SK-N-MC (cell line): Measurements from ENCODE around the gene GREM1.

ENCODE experiments used
- DNase-seq: peaks from one replicate; pipeline ENCODE4 v3.0.0-alpha.2; 2011; ENCODE audit warnings: low read depth, low spot score
- H3K27ac ChIP-seq: fragments of 200-600 bp; sonication (generic); 2 replicates; pipeline ENCODE4 v1.5.1; 2016; ENCODE audit warnings: mixed run types
- H3K36me3 ChIP-seq: fragments of 200-600 bp; sonication (generic); 2 replicates; pipeline ENCODE4 v1.6.1; 2017; ENCODE audit warnings: antibody characterized with exemption, low read length, mixed read lengths; ENCODE audit not compliant: insufficient read depth
- H3K4me3 ChIP-seq: fragments of 200-600 bp; sonication (generic); 2 replicates; pipeline ENCODE4 v1.5.1; 2016
- H3K9ac ChIP-seq: fragments of 200-600 bp; sonication (generic); 2 replicates; pipeline ENCODE4 v1.8.0; 2017; ENCODE audit warnings: mixed run types, mixed read lengths; ENCODE audit not compliant: insufficient read length
- H3K9me3 ChIP-seq: fragments of 200-600 bp; sonication (generic); 2 replicates; pipeline ENCODE4 v1.6.1; 2017; ENCODE audit warnings: low read depth, mild to moderate bottlenecking, antibody characterized with exemption, low read length, moderate library complexity, mixed read lengths
- EZH2 ChIP-seq: fragments of 200-600 bp; sonication (generic); IDR thresholded peaks from one replicate; pipeline ENCODE4 v1.6.1; 2017; ENCODE audit warnings: antibody characterized with exemption
- FOXP2 ChIP-seq: optimal IDR thresholded peaks from 2 replicates; pipeline ENCODE3; 2011; ENCODE audit warnings: mild to moderate bottlenecking, moderate library complexity; ENCODE audit not compliant: insufficient read depth; ENCODE audit errors: extremely low read length, control extremely low read depth
- POLR2AphosphoS5 ChIP-seq: IDR thresholded peaks from 2 replicates; pipeline ENCODE4 v1.6.1; 2012; ENCODE audit warnings: mild to moderate bottlenecking, low read depth, low read length, borderline replicate concordance

GREM1 gene

GRCh38 chr15:32733281-32733680 is 15.5 kb downstream of the GREM1 start:
- Histone ChIP-seq H3K4me3 (no peak overlapping the region), H3K9me3 (no peaks in the 10 kb centered on the region), H3K27ac (no peak overlapping the region), H3K36me3 (no peaks in the 10 kb centered on the region), H3K9ac (no peak overlapping the region)
- no peak for TF ChIP-seq FOXP2
- TF ChIP-seq POLR2AphosphoS5, result no peak
- no peak for TF ChIP-seq EZH2
- DNase-seq, result no peak

GRCh38 chr15:32735989-32736700 is 18.3 kb downstream of the GREM1 start:
- Histone ChIP-seq H3K4me3 (no peak overlapping the region), H3K9me3 (no peaks in the 10 kb centered on the region), H3K36me3 (no peaks in the 10 kb centered on the region), H3K27ac (no peak overlapping the region), H3K9ac (no peak overlapping the region)
- TF ChIP-seq POLR2AphosphoS5, result no peak
- no peak for TF ChIP-seq FOXP2
- no peak for TF ChIP-seq EZH2
- DNase-seq, result no peak

- H3K4me3 ChIP-seq, result no peak overlapping the region
- no peaks in the 10 kb centered on the region for H3K36me3 ChIP-seq
- no peaks in the 10 kb centered on the region for H3K9me3 ChIP-seq
- no peak for TF ChIP-seq FOXP2
- TF ChIP-seq POLR2AphosphoS5, result no peak
- no peak for TF ChIP-seq EZH2
- H3K9ac ChIP-seq, result no peak overlapping the region
- DNase-seq, result no peak
- no peak overlapping the region for H3K27ac ChIP-seq
These were observed 18.9 kb downstream of the GREM1 start for GRCh38 chr15:32736701-32737061.

DNA sequence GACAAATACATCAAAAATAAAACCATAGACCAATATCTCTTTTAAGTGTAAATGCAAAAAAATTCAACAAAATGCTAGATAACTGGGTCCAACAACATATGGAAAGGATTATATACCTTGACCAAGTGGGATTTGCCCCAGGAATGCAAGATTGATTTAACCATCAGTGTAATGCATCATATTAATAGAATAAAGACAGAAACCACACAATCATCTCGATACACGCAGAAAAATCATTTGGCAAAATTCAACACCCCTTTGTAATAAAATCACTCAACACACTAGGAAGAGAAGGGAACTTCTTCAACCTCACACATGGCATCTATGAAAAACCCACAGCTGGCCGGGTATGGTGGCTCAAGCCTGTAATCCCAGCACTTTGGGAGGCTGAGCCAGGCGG is 19.5 kb downstream of the GREM1 start:
- no peak overlapping the region for H3K9ac ChIP-seq
- H3K27ac ChIP-seq, result no peak overlapping the region
- no peak overlapping the region for H3K4me3 ChIP-seq
- no peaks in the 10 kb centered on the region for H3K9me3 ChIP-seq
- DNase-seq, result no peak
- H3K36me3 ChIP-seq, result no peaks in the 10 kb centered on the region
- TF ChIP-seq EZH2 (no peak), FOXP2 (no peak), POLR2AphosphoS5 (no peak)

DNA sequence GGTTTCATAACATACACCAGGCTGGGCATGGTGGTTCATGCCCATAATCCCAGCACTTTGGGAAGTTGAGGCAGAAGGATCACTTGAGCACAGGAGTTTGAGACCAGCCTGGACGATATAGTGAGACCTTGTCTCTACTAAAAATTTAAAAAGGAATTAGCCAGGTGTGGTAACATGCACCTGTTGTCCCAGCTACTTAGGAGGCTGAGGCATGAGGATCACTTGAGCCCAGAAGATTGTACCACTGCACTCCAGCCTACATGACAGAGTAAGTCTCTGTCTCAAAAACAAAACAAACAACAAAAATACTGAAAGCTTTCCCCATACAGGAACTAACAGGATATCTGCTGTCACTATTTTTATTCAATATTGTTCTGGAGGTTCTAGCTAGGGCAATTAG is 20.9 kb downstream of the GREM1 start:
- Histone ChIP-seq H3K9ac (no peak overlapping the region), H3K36me3 (no peaks in the 10 kb centered on the region), H3K27ac (no peak overlapping the region), H3K9me3 (no peaks in the 10 kb centered on the region), H3K4me3 (no peak overlapping the region)
- DNase-seq, result no peak
- TF ChIP-seq FOXP2, result no peak
- TF ChIP-seq EZH2, result no peak
- no peak for TF ChIP-seq POLR2AphosphoS5

- Histone ChIP-seq H3K9ac (no peak overlapping the region), H3K9me3 (no peaks in the 10 kb centered on the region), H3K4me3 (no peak overlapping the region), H3K36me3 (no peaks in the 10 kb centered on the region), H3K27ac (no peak overlapping the region)
- no peak for DNase-seq
- TF ChIP-seq FOXP2, result no peak
- no peak for TF ChIP-seq POLR2AphosphoS5
- no peak for TF ChIP-seq EZH2
These were observed 21.8 kb downstream of the GREM1 start for GRCh38 chr15:32739522-32740063.

DNA sequence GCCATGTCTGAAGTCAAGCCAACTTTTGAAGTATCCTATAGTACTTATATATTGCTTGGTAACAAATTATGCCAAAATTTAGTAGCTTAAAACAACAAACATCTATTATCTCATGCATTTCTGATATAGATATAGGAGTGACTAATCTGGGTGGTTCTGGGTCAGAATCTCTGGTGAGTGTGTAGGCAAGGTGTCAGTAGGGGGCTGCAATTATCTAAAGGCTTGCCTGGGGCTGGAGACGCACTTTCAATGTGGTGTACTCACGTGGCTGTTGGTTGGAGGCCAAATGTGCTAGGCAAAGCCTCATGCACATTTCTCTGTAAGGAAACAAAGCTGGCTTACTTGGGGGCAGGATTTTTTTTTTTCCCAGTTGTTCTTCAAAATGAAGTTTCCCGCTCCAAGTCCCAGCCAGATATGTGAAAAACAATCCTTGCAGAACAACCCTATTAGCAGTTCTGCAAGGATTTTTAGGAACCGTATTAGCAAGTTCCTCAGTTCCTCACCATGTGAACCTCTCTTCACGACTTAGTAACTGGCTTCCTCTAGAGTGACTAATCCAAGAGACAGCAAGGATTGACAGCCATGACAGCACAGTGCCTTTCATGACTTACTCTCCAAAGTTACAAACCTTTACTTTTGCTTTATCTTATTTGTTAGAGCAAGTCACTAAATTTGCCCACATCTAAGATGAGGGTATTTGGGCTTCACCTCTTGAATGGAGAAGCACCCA is 25.8 kb downstream of the GREM1 start:
- Histone ChIP-seq H3K36me3 (no peaks in the 10 kb centered on the region), H3K27ac (no peak overlapping the region), H3K9ac (no peak overlapping the region), H3K9me3 (no peaks in the 10 kb centered on the region), H3K4me3 (no peak overlapping the region)
- no peak for TF ChIP-seq EZH2
- TF ChIP-seq POLR2AphosphoS5, result no peak
- TF ChIP-seq FOXP2, result no peak
- no peak for DNase-seq

GRCh38 chr15:32746116-32746857 is 28.5 kb downstream of the GREM1 start:
- Histone ChIP-seq H3K9me3 (no peaks in the 10 kb centered on the region), H3K4me3 (no peak overlapping the region), H3K36me3 (no peaks in the 10 kb centered on the region), H3K27ac (no peak overlapping the region), H3K9ac (no peak overlapping the region)
- no peak for TF ChIP-seq FOXP2
- TF ChIP-seq POLR2AphosphoS5, result no peak
- TF ChIP-seq EZH2, result no peak
- DNase-seq, result no peak
